Transverse colon (tissue), 4 donors: ENCODE data around the gene E2F1. TPM values are rescaled to one million over a fixed set of nuclear protein-coding genes. Genes with fewer than 3 reads are reported as not detected.

ENCODE experiments used
- DNase-seq: peaks from one replicate; pipeline ENCODE4 v3.0.0-alpha.2; 2019
- H3K27ac ChIP-seq, 4 donors: fragments of 200-600 bp; sonication (generic); 2 replicates each; pipeline ENCODE4 v1.5.1; 2016 to 2018; ENCODE audit warnings: inconsistent platforms in 4 of 4
- H3K27me3 ChIP-seq: fragments of 200-600 bp; sonication (generic); 2 replicates; pipeline ENCODE4 v1.5.1; 2017; ENCODE audit warnings: inconsistent platforms
- H3K36me3 ChIP-seq, 4 donors: fragments of 200-600 bp; sonication (generic); 2 replicates each; pipeline ENCODE4 v1.5.1; 2017 to 2019; ENCODE audit warnings: inconsistent platforms in 4 of 4
- H3K4me1 ChIP-seq, 4 donors: fragments of 200-600 bp; sonication (generic); 2 replicates each; pipeline ENCODE4 v1.5.1; 2017 to 2020; ENCODE audit warnings: inconsistent platforms in 4 of 4
- H3K4me3 ChIP-seq, 4 donors: fragments of 200-600 bp; sonication (generic); 1 replicate in 1 of 4; 2 replicates in 3 of 4; pipeline versions ENCODE4 v1.5.1 to v1.6.1; 2017 to 2019; ENCODE audit warnings: inconsistent platforms in 4 of 4
- H3K9me3 ChIP-seq, 2 donors: fragments of 200-600 bp; sonication (generic); 2 replicates each; pipeline ENCODE4 v1.5.1; 2017 to 2019; ENCODE audit warnings: inconsistent platforms in 2 of 2
- CTCF ChIP-seq, 5 experiments: fragments of 200-600 bp in 3 of 5; fragments of 450-650 bp in 2 of 5; sonication (generic) in 3 of 5; IDR thresholded peaks; 1 replicate in 2 of 5; 2 replicates in 3 of 5; pipeline ENCODE4 v1.5.1; 2016 to 2017; ENCODE audit warnings: antibody characterized with exemption in 5 of 5, inconsistent platforms in 3 of 5, mild to moderate bottlenecking in 2 of 5, moderate library complexity in 1 of 5
- EP300 ChIP-seq: sonication (generic); formaldehyde crosslinking; IDR thresholded peaks from one replicate; pipeline ENCODE4 v1.6.1; 2017; ENCODE audit warnings: antibody characterized with exemption, low read depth
- POLR2A ChIP-seq: fragments of 450-650 bp; IDR thresholded peaks from one replicate; pipeline ENCODE4 v1.6.1; 2016; ENCODE audit warnings: antibody characterized with exemption, mild to moderate bottlenecking, moderate library complexity
- POLR2AphosphoS5 ChIP-seq, 3 donors: sonication (generic); formaldehyde crosslinking; IDR thresholded peaks; one replicate each; pipeline ENCODE4 v1.6.1; 2016; ENCODE audit warnings: antibody characterized with exemption in 3 of 3
- WGBS, 2 donors: methylation state at CpG; one replicate each; pipeline ENCODE4 v1.1.5; 2018; ENCODE audit warnings: low coverage in 1 of 2; 5-methylcytosine and 5-hydroxymethylcytosine counted together
- in situ Hi-C, 4 donors: fragments of 200-750 bp; cut with MboI; loops; one replicate each; pipeline versions ENCODE4 v1.15.0 to v1.15.1; 2017; ENCODE audit warnings: low sequenced_read_pairs in 3 of 4, low pct_ligation_motif_present in 1 of 4, low pct_unique_long_range_greater_than_20kb in 1 of 4
- intact Hi-C: fragments of 100-400 bp; cut with DNase I; formaldehyde crosslinking; loops from one replicate; pipeline ENCODE4 v1.15.1; 2023; ENCODE audit warnings: low total_unique reads
- total RNA-seq, 4 donors: library from RNA; depleted of rRNA; stranded (reverse); fragments of >200 nt; gene quantifications; one replicate each; pipeline ENCODE4 v1.1.0, GENCODE V29; 2016

E2F1 gene
- total RNA-seq, 4 donors from 2014 or later: 1.2 to 2.7 (median 2.1) TPM; not detected in 1

DNA sequence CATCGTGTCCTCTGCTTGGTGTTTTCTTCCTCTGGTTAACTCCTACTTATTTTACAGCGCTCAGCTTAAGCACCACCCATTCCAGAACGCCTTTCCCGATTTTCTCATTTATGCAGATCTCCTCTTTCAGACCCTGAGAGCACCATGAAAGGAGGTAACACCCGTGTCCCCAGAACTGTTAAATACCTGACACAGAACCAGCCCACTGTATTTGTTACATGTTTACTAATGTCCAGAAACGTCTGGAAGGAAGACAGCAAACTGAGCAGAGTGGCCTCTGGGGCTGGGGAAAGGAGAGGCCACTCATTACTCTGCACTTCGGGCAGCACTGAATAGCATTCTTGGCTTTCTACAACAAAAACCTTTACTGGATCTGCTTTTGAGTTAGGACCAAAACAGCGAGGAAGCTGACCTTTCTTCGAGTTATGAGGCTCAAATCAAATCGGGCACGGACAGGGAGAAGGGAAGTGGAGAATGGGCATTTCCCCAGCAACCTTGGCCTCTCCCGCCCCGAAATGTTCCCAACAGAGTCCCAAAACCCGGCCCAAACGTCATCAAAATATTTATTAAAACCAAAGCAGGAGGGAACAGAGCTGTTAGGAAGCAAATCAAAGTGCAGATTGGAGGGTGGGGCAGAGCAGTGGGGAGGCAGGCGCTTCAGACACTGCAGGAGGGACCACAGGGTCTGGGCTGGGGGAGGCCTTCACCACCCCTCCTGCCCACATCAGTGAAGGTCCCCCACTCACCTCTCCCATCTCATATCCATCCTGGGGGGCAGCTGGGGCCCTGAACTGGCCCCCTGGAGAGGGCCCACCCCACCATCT lies 10.8 kb downstream of the E2F1 start:
- no peaks in the 10 kb centered on the region for H3K27me3 ChIP-seq
- in situ Hi-C loops (no loop called here), intact Hi-C loops (no loop called here)
- peak overlapping the region; percentile 88 to 96 (median 90) for H3K27ac ChIP-seq
- peaks cover 13 to 36% (median 34%) of the 10 kb centered on the region in 4 donors for H3K4me1 ChIP-seq
- H3K36me3 ChIP-seq: no peaks in the 10 kb centered on the region
- WGBS, 2 donors: 29 to 37% methylated on average over 8 to 16 of the region's 16 CpGs
- H3K4me3 ChIP-seq: peak overlapping the region in 3 of 4 donors; percentile 72 to 91 (median 84)
- no peak for TF ChIP-seq EP300
- peak in 1 of 3 donors; percentile 13 for TF ChIP-seq POLR2AphosphoS5 (IDR thresholded peaks at IDR 0.05)
- H3K9me3 ChIP-seq: no peaks in the 10 kb centered on the region
- DNase-seq: no peak

DNA sequence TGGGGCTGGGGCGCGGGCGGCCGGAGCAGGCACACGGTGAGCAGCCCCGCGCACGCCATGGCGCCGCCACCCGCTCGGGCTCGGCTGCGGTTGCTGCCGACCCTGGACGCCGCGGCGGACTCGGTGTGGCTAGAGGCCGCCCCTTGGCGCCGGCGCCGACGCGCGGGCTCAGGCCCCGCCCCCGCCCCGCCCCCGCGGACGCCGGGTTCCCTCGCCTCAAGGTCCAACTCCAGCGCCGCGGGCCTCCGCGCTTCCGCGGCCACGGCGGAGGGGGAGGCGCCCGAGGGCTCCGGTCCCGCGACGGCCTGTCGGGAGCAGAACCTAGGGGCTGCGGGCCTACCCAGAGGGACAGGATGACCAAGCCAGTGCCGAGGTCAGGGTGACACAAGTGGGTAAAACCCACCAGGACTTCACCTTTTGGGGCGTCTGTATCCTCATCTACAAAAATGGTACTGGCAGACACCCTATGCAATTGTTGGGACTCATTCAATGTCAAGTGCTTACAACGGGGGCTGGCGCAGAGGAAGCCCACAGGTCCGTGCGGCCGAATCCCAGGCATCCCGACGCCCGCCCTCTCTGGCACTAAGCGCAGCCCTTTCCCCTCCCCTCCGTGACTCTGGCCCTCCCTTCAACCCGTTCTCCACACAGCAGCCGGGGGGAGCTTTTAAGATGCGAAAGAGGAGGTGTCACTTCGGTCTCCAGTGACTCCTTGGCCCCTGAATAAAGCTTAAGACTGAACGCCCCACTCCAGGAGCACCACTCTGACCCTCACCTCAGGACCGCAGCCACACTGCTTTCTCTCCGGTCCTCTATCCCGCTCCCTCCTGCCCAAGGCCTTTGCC lies 11.7 kb downstream of the E2F1 start, which contains the start of gene NECAB3:
Gene NECAB3, minus strand, starts transcription at position 135 of the 842 bp plus-strand sequence. Its CDS starts 76 bp downstream, at position 59.
- in situ Hi-C loops (no loop called here), intact Hi-C loops (loop anchor here (5.0 kb wide), 1 partner anchor 227 kb away; no protein-coding TSS in a partner anchor)
- peak within 1 kb of the TSS; percentile 88 to 96 (median 90) for H3K27ac ChIP-seq
- DNase-seq: peak; percentile 90
- peaks cover 13 to 36% (median 34%) of the 10 kb centered on the region in 4 donors for H3K4me1 ChIP-seq
- H3K36me3 ChIP-seq: no peaks in the 10 kb centered on the region
- 3% methylated on average over 62 of the region's 73 CpGs; no CpG with 5 or more reads in 1 of the 2 donors for WGBS, 2 donors
- H3K4me3 ChIP-seq: peak within 1 kb of the TSS; percentile 72 to 91 (median 86)
- no peak for TF ChIP-seq CTCF (IDR thresholded peaks at IDR 0.05)
- TF ChIP-seq POLR2A: peak; percentile 57
- TF ChIP-seq POLR2AphosphoS5 (IDR thresholded peaks at IDR 0.05): peak; percentile 57 to 73 (median 58)
- H3K9me3 ChIP-seq: no peaks in the 10 kb centered on the region
- H3K27me3 ChIP-seq: no peaks in the 10 kb centered on the region

DNA sequence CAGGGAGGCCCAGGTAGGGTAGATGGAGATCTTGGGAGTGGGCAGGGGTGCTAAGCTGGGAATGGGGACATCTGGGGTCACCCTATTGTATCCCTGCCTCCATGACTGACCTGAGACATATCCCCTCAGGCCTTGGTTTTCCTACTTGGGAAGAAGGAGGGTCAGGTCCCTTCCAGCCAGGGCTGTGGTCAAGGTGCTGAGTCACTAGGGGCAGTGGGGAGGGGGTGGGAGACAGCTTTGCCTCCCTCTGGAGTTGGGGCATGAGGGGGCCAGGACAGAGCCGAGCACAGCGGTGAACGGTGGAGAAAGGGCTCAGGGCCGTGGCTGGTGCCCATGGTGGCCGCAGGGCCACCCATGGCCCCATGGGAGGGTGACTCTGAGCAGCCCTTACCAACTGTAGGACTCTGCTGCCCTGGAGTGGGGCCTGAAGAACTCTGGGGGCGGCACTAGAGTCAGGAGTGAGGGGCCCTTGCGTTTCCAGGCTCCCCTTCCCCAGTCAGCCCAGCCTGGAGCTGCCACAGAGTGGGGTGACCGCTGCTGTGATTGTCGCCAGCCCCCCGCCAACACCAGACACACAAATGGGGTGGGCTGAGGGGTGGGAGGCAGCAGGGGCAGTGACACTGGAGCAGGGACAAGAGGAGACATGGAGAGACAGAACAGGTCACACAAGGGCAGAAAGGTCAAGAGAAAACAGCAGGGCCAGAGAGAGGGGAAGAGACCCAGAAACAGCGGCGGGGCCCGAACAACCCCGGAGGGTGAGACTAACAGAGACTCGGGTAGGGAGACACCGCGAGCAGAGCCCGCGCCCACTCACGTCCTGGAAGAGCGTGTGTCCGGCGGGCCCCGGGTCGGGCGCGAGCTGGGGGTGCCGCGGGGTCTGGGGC lies 12.5 kb downstream of the E2F1 start:
- Histone ChIP-seq H3K9me3 (no peaks in the 10 kb centered on the region), H3K4me3 (peak overlapping the region; percentile 72 to 91 (median 86)), H3K36me3 (peaks cover 0 to 5% (median 0%) of the 10 kb centered on the region in 4 donors), H3K27me3 (no peaks in the 10 kb centered on the region), H3K4me1 (peaks cover 13 to 37% (median 34%) of the 10 kb centered on the region in 4 donors), H3K27ac (peak overlapping the region; percentile 88 to 96 (median 90))
- intact Hi-C loops: loop anchor here (5.0 kb wide), 1 partner anchor 226 kb away; no protein-coding TSS in a partner anchor
- in situ Hi-C loops: no loop called here
- DNase-seq: no peak
- TF ChIP-seq CTCF (IDR thresholded peaks at IDR 0.05): no peak
- WGBS, 2 donors: 0 to 10% methylated on average over 5 to 21 of the region's 29 CpGs

- Histone ChIP-seq H3K9me3 (no peaks in the 10 kb centered on the region), H3K27me3 (no peaks in the 10 kb centered on the region), H3K4me1 (peaks cover 16 to 43% (median 39%) of the 10 kb centered on the region in 4 donors), H3K4me3 (peak overlapping the region in 3 of 4 donors; percentile 72 to 91 (median 84)), H3K27ac (peak overlapping the region; percentile 88 to 96 (median 90)), H3K36me3 (peaks cover 0 to 5% (median 0%) of the 10 kb centered on the region in 4 donors)
- DNase-seq: no peak
- WGBS, 2 donors: 75% methylated on average over 4 of the region's 4 CpGs; no CpG with 5 or more reads in 1 of the 2 donors
- no peak for TF ChIP-seq POLR2A
- TF ChIP-seq EP300: no peak
- no peak for TF ChIP-seq POLR2AphosphoS5 (IDR thresholded peaks at IDR 0.05)
- no peak for TF ChIP-seq CTCF (IDR thresholded peaks at IDR 0.05)
- in situ Hi-C loops: no loop called here
- intact Hi-C loops: loop anchor here (5.0 kb wide), 1 partner anchor 226 kb away; no protein-coding TSS in a partner anchor
These were observed 13.1 kb downstream of the E2F1 start for GRCh38 chr20:33673114-33673409.
